Gastrocnemius medialis (tissue), 4 donors: ENCODE measurements around the gene IGSF21. TPM values are rescaled to one million over a fixed set of nuclear protein-coding genes. Genes with fewer than 3 reads are reported as not detected.
A peak's percentile ranks its signal among the peaks of the same experiment; 100 is the strongest.

Experiments
- ATAC-seq, 2 donors: fragments of 150-250 bp; one replicate each; pipeline ENCODE4 v1.9.1; 2016
- DNase-seq, 2 donors: peaks; one replicate each; pipeline ENCODE4 v3.0.0-alpha.2; 2019
- H3K27ac ChIP-seq, 4 donors: fragments of 200-600 bp; sonication (generic); 1 replicate in 1 of 4; 2 replicates in 3 of 4; pipeline ENCODE4 v1.5.1; 2016 to 2018; ENCODE audit warnings: mild to moderate bottlenecking in 2 of 4, moderate library complexity in 1 of 4
- H3K27me3 ChIP-seq, 3 donors: fragments of 200-600 bp; sonication (generic) in 2 of 3; 1 replicate in 1 of 3; 2 replicates in 2 of 3; pipeline versions ENCODE4 v1.5.1 to v1.6.0; 2016 to 2019; ENCODE audit warnings: mild to moderate bottlenecking in 1 of 3, moderate library complexity in 1 of 3
- H3K36me3 ChIP-seq, 2 donors: fragments of 200-600 bp; sonication (generic) in 1 of 2; one replicate each; pipeline ENCODE4 v1.5.1; 2017 to 2018
- H3K4me1 ChIP-seq, 2 donors: fragments of 200-600 bp; sonication (generic) in 1 of 2; one replicate each; pipeline ENCODE4 v1.5.1; 2016 to 2017; ENCODE audit warnings: mild to moderate bottlenecking in 2 of 2
- H3K4me3 ChIP-seq, 4 donors: fragments of 200-600 bp; sonication (generic) in 3 of 4; 1 replicate in 1 of 4; 2 replicates in 3 of 4; pipeline ENCODE4 v1.5.1; 2016 to 2019; ENCODE audit warnings: mild to moderate bottlenecking in 2 of 4
- H3K9me3 ChIP-seq, 3 donors: fragments of 200-600 bp; sonication (generic) in 2 of 3; 1 replicate in 1 of 3; 2 replicates in 2 of 3; pipeline ENCODE4 v1.5.1; 2016 to 2019
- POLR2A ChIP-seq, 2 donors: fragments of 450-650 bp; IDR thresholded peaks; one replicate each; pipeline ENCODE4 v1.6.1; 2017; ENCODE audit warnings: antibody characterized with exemption in 2 of 2, mild to moderate bottlenecking in 2 of 2, moderate library complexity in 2 of 2
- in situ Hi-C, 4 donors: fragments of 200-750 bp; cut with MboI; loops; one replicate each; pipeline versions ENCODE4 v1.15.0 to v1.8.0; 2017; ENCODE audit warnings: low sequenced_read_pairs in 4 of 4
- intact Hi-C: fragments of 100-400 bp; cut with DNase I; formaldehyde crosslinking; loops from one replicate; pipeline ENCODE4 v1.15.1; 2023; ENCODE audit warnings: low total_unique reads
- total RNA-seq, 4 donors: library from RNA; depleted of rRNA; stranded (reverse); fragments of >200 nt; gene quantifications; one replicate each; pipeline versions ENCODE4 v1.1.0 to v1.2.3, GENCODE V29; 2016
- TF ChIP-seq, protein P1 (sequence below), 5 experiments: fragments of 450-650 bp in 3 of 5; fragments of 200-600 bp in 2 of 5; sonication (generic) in 2 of 5; IDR thresholded peaks in 4 of 5; conservative IDR thresholded peaks in 1 of 5; 1 replicate in 4 of 5; 2 replicates in 1 of 5; pipeline ENCODE4 v1.5.1; 2016 to 2019; ENCODE audit warnings: antibody characterized with exemption in 5 of 5, mild to moderate bottlenecking in 3 of 5, moderate library complexity in 3 of 5

The IGSF21 gene
- total RNA-seq, 4 donors from 2014 or later, result 0.32 to 0.66 (median 0.53) TPM

DNA sequence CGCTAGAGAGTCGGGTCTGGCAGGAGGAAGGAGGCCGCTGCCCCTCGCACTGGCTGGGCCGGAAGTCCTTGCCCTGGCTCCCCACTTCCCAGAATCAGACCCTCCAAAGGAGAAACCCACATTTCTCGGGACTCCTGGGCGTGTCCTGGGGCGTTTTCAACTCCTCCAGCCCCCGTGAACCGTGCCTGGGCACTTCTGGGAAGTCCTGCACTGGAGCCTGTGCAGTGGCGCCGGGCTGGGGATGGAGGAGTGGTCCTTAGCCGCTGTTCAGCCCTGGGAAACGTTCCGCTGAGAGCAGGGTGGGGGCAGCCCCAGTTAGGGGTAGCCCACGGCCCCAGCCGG lies 3.0 kb downstream of the IGSF21 start:
- Histone ChIP-seq H3K36me3 (no peaks in the 10 kb centered on the region), H3K4me1 (no peaks in the 10 kb centered on the region), H3K27ac (no peak overlapping the region), H3K27me3 (peaks cover 44 to 73% (median 68%) of the 10 kb centered on the region in 3 donors), H3K4me3 (peak overlapping the region in 2 of 4 donors; percentile 15 to 17), H3K9me3 (no peaks in the 10 kb centered on the region)
- intact Hi-C loops (no loop called here), in situ Hi-C loops (no loop called here)
- TF ChIP-seq POLR2A (IDR thresholded peaks at IDR 0.05), result no peak
- TF ChIP-seq, protein P1, sequence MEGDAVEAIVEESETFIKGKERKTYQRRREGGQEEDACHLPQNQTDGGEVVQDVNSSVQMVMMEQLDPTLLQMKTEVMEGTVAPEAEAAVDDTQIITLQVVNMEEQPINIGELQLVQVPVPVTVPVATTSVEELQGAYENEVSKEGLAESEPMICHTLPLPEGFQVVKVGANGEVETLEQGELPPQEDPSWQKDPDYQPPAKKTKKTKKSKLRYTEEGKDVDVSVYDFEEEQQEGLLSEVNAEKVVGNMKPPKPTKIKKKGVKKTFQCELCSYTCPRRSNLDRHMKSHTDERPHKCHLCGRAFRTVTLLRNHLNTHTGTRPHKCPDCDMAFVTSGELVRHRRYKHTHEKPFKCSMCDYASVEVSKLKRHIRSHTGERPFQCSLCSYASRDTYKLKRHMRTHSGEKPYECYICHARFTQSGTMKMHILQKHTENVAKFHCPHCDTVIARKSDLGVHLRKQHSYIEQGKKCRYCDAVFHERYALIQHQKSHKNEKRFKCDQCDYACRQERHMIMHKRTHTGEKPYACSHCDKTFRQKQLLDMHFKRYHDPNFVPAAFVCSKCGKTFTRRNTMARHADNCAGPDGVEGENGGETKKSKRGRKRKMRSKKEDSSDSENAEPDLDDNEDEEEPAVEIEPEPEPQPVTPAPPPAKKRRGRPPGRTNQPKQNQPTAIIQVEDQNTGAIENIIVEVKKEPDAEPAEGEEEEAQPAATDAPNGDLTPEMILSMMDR (IDR thresholded peaks at IDR 0.05 in 4 of 5, conservative IDR thresholded peaks at IDR 0.05 in 1 of 5), result no peak
- ATAC-seq (no peak), DNase-seq (no peak)

GRCh38 chr1:18110968-18111367 lies 3.4 kb downstream of the IGSF21 start:
- DNase-seq (no peak), ATAC-seq (no peak)
- no peak overlapping the region for H3K27ac ChIP-seq
- in situ Hi-C loops (no loop called here), intact Hi-C loops (no loop called here)
- H3K9me3 ChIP-seq, result no peaks in the 10 kb centered on the region
- no peaks in the 10 kb centered on the region for H3K4me1 ChIP-seq
- peaks cover 40 to 71% (median 65%) of the 10 kb centered on the region in 3 donors for H3K27me3 ChIP-seq
- H3K4me3 ChIP-seq, result peak overlapping the region in 2 of 4 donors; percentile 11 to 15
- TF ChIP-seq POLR2A (IDR thresholded peaks at IDR 0.05), result no peak
- TF ChIP-seq, protein P1 (IDR thresholded peaks at IDR 0.05 in 4 of 5, conservative IDR thresholded peaks at IDR 0.05 in 1 of 5), result no peak
- no peaks in the 10 kb centered on the region for H3K36me3 ChIP-seq

DNA sequence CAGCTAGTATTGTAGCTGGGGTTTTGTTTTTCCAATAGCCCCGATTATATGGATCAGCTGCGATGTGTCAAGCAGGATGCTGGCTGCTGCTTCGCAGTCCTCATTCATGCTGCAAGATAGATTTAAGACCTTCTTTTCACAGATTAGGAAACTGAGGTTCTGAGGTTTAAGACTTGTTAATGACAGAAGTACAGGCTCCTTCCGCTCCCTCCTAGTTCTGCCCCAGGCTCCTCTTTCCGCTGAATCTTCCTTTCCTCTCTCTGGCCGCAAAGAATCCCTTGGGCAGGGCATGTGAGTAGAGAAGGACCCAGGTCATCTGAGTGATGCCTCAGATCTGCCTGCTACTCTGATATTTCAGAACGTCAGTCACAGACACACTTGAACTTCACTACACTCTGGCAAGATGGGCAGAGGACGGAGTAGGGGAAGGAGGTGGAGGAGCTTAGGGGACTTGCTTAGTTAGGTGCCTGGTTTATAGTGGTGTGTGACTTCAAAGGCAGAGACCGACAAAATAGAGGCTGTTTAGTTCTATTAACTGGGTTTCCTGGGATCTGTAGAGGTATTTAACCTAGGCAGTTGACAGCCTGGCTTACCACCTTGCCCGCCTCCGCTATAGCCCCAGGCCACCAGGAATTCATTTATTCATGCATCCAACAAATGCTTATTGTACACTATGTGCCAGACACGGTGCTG lies 4.2 kb downstream of the IGSF21 start:
- no peaks in the 10 kb centered on the region for H3K9me3 ChIP-seq
- DNase-seq (no peak), ATAC-seq (no peak)
- H3K4me3 ChIP-seq, result no peak overlapping the region
- peaks cover 34 to 65% (median 65%) of the 10 kb centered on the region in 3 donors for H3K27me3 ChIP-seq
- no peaks in the 10 kb centered on the region for H3K36me3 ChIP-seq
- intact Hi-C loops, result no loop called here
- H3K27ac ChIP-seq, result no peak overlapping the region
- in situ Hi-C loops, result no loop called here
- no peaks in the 10 kb centered on the region for H3K4me1 ChIP-seq
- TF ChIP-seq, protein P1 (IDR thresholded peaks at IDR 0.05 in 4 of 5, conservative IDR thresholded peaks at IDR 0.05 in 1 of 5), result no peak
- TF ChIP-seq POLR2A (IDR thresholded peaks at IDR 0.05), result no peak

GRCh38 chr1:18112611-18113010 lies 5.0 kb downstream of the IGSF21 start:
- no peaks in the 10 kb centered on the region for H3K9me3 ChIP-seq
- ATAC-seq (no peak), DNase-seq (no peak)
- intact Hi-C loops (no loop called here), in situ Hi-C loops (no loop called here)
- H3K27me3 ChIP-seq, result peaks cover 37 to 64% (median 56%) of the 10 kb centered on the region in 3 donors
- no peak overlapping the region for H3K4me3 ChIP-seq
- H3K36me3 ChIP-seq, result no peaks in the 10 kb centered on the region
- H3K27ac ChIP-seq, result no peak overlapping the region
- H3K4me1 ChIP-seq, result no peaks in the 10 kb centered on the region
- TF ChIP-seq, protein P1 (IDR thresholded peaks at IDR 0.05 in 4 of 5, conservative IDR thresholded peaks at IDR 0.05 in 1 of 5), result no peak
- no peak for TF ChIP-seq POLR2A (IDR thresholded peaks at IDR 0.05)
